ENCODE results near the gene SOX21.
"Not testable (repeated sequence)": the region's sequence is repeated elsewhere in the genome, so short reads cannot be mapped to it uniquely, and the experiment has no call there.

Gene SOX21

GRCh38 chr13:94712287-94712811, at the start of gene SOX21:
Gene SOX21, minus strand, starts transcription at chr13:94712545. Its CDS starts 496 bp downstream, at chr13:94712049.
- DNase-seq, result peak; percentile 30

- DNase-seq, result no peak
These were observed 49.1 kb upstream of the SOX21 start for GRCh38 chr13:94761407-94761806.

- DNase-seq, result no peak
These were observed 46.9 kb upstream of the SOX21 start for GRCh38 chr13:94759120-94759728.

- DNase-seq, result no peak
These were observed 46.2 kb upstream of the SOX21 start for GRCh38 chr13:94758436-94758960.

- no peak for DNase-seq
These were observed 41.0 kb upstream of the SOX21 start for GRCh38 chr13:94753327-94753726.

GRCh38 chr13:94749162-94749561, 36.8 kb upstream of the SOX21 start:
- no peak for DNase-seq

GRCh38 chr13:94739235-94739634, 26.9 kb upstream of the SOX21 start:
- DNase-seq, result no peak

- DNase-seq, result no peak
These were observed 18.7 kb upstream of the SOX21 start for GRCh38 chr13:94731028-94731427.

- DNase-seq, result not testable (repeated sequence)
These were observed 17.6 kb upstream of the SOX21 start for GRCh38 chr13:94729941-94730340.

- DNase-seq, result no peak
These were observed 14.1 kb upstream of the SOX21 start for GRCh38 chr13:94726425-94726824.

GRCh38 chr13:94722609-94723345, 10.4 kb upstream of the SOX21 start:
- no peak for DNase-seq

GRCh38 chr13:94718697-94719096, 6.4 kb upstream of the SOX21 start:
- not testable (repeated sequence) for DNase-seq

- DNase-seq, result no peak
These were observed 5.6 kb upstream of the SOX21 start for GRCh38 chr13:94717916-94718315.

- no peak for DNase-seq
These were observed 3.7 kb upstream of the SOX21 start for GRCh38 chr13:94716016-94716415.

GRCh38 chr13:94713561-94714182, 1.3 kb upstream of the SOX21 start:
- DNase-seq, result no peak

- peak; percentile 21 for DNase-seq
These were observed 641 bp upstream of the SOX21 start for GRCh38 chr13:94712812-94713560.

- DNase-seq, result peak; percentile 53
These were observed 621 bp downstream of the SOX21 start for GRCh38 chr13:94711561-94712286.

- DNase-seq, result peak; percentile 56
These were observed 1.3 kb downstream of the SOX21 start for GRCh38 chr13:94710881-94711560.

GRCh38 chr13:94710065-94710781, 2.1 kb downstream of the SOX21 start:
- peak; percentile 38 for DNase-seq

GRCh38 chr13:94709001-94709834, 3.1 kb downstream of the SOX21 start:
- DNase-seq, result no peak
